HepG2 (cell line): Measurements from ENCODE around the gene FBLIM1. TPM values are rescaled to one million over a fixed set of nuclear protein-coding genes. Genes with fewer than 3 reads are reported as not detected.

Experiments used
- BRD4 ChIP-seq: sonication (generic); formaldehyde crosslinking; IDR thresholded peaks from 2 replicates; pipeline ENCODE4 v1.4.0; 2020; ENCODE audit warnings: missing genetic modification reagents
- CENPBD1 ChIP-seq: sonication (generic); formaldehyde crosslinking; IDR thresholded peaks from 2 replicates; pipeline ENCODE4 v1.8.0; 2022; ENCODE audit warnings: missing genetic modification reagents, low read depth, mild to moderate bottlenecking, borderline replicate concordance
- DNMT1 ChIP-seq: sonication (generic); formaldehyde crosslinking; IDR thresholded peaks from 2 replicates; pipeline ENCODE4 v1.5.1; 2020; ENCODE audit warnings: mild to moderate bottlenecking, missing genetic modification reagents
- ELF1 ChIP-seq: sonication (generic); formaldehyde crosslinking; IDR thresholded peaks from 2 replicates; pipeline ENCODE4 v1.4.0; 2020; ENCODE audit warnings: missing genetic modification reagents
- ELF4 ChIP-seq: sonication (generic); formaldehyde crosslinking; IDR thresholded peaks from 2 replicates; pipeline ENCODE4 v1.5.0; 2020; ENCODE audit warnings: missing genetic modification reagents, mild to moderate bottlenecking, moderate library complexity, borderline replicate concordance
- KLF13 ChIP-seq: sonication (generic); formaldehyde crosslinking; IDR thresholded peaks from 2 replicates; pipeline ENCODE4 v1.4.0; 2020; ENCODE audit warnings: mild to moderate bottlenecking, missing genetic modification reagents
- MATR3 ChIP-seq: sonication (generic); formaldehyde crosslinking; IDR thresholded peaks from 2 replicates; pipeline ENCODE4 v1.4.0; 2020; ENCODE audit warnings: missing genetic modification reagents
- MBNL3 ChIP-seq: fragments of 250-450 bp; sonication (Bioruptor Pico); conservative IDR thresholded peaks from 2 replicates; pipeline ENCODE4 v1.8.0; 2022; ENCODE audit warnings: mild to moderate bottlenecking, inconsistent platforms
- NR3C1 ChIP-seq: sonication (generic); formaldehyde crosslinking; IDR thresholded peaks from 2 replicates; pipeline ENCODE4 v1.4.0; 2020; ENCODE audit warnings: missing genetic modification reagents
- PHF20 ChIP-seq: sonication (generic); formaldehyde crosslinking; IDR thresholded peaks from 2 replicates; pipeline ENCODE4 v1.5.0; 2020; ENCODE audit warnings: mild to moderate bottlenecking, missing genetic modification reagents
- RARG ChIP-seq: sonication (generic); formaldehyde crosslinking; IDR thresholded peaks from 2 replicates; pipeline ENCODE4 v1.4.0; 2020; ENCODE audit warnings: low read depth, mild to moderate bottlenecking, missing genetic modification reagents
- REL ChIP-seq: sonication (generic); formaldehyde crosslinking; conservative IDR thresholded peaks from 2 replicates; pipeline ENCODE4 v1.8.0; 2022; ENCODE audit warnings: mild to moderate bottlenecking, missing genetic modification reagents, moderate library complexity
- RORA ChIP-seq: sonication (generic); formaldehyde crosslinking; IDR thresholded peaks from 2 replicates; pipeline ENCODE4 v1.5.0; 2020; ENCODE audit warnings: mild to moderate bottlenecking, missing genetic modification reagents, moderate library complexity
- SAFB2 ChIP-seq: sonication (generic); formaldehyde crosslinking; IDR thresholded peaks from 2 replicates; pipeline ENCODE4 v1.5.1; 2020; ENCODE audit warnings: missing genetic modification reagents, low read depth, mild to moderate bottlenecking, borderline replicate concordance
- SMC3 ChIP-seq: IDR thresholded peaks from 2 replicates; pipeline ENCODE4 v1.6.1; 2011; ENCODE audit warnings: low read length, improper control_type of control experiment
- XRCC5 ChIP-seq: fragments of 200-400 bp; formaldehyde crosslinking; optimal IDR thresholded peaks from 2 replicates; pipeline ENCODE3; 2017; ENCODE audit warnings: mild to moderate bottlenecking, low read length
- ZBTB26 ChIP-seq: IDR thresholded peaks from 2 replicates; pipeline ENCODE4 v1.6.1; 2016; ENCODE audit warnings: missing compliant biosample characterization, missing genetic modification reagents, borderline replicate concordance
- ZBTB7A ChIP-seq: sonication (generic); formaldehyde crosslinking; IDR thresholded peaks from 2 replicates; pipeline ENCODE4 v1.8.0; 2022; ENCODE audit warnings: mild to moderate bottlenecking, missing genetic modification reagents
- ZNF264 ChIP-seq: sonication (generic); formaldehyde crosslinking; IDR thresholded peaks from 2 replicates; pipeline ENCODE4 v1.4.0; 2020; ENCODE audit warnings: missing genetic modification reagents
- ZNF496 ChIP-seq: sonication (generic); formaldehyde crosslinking; IDR thresholded peaks from 2 replicates; pipeline ENCODE4 v1.8.1; 2023; ENCODE audit warnings: mild to moderate bottlenecking, moderate library complexity, missing genetic modification reagents; ENCODE audit not compliant: insufficient replicate concordance
- polyA plus RNA-seq, 8 experiments: library from polyadenylated mRNA; depleted of rRNA in 3 of 8; stranded (reverse) in 7 of 8; unstranded in 1 of 8; fragments of >200 nt; fragmentation: Illumina TruSeq in 4 of 8; extraction: Trizol in 4 of 8; gene quantifications; 2 replicates each; pipeline versions ENCODE4 v1.2.1 to v1.2.3, GENCODE V29; 2011 to 2016; ENCODE audit warnings: low read depth in 4 of 8, missing spikeins in 1 of 8, mixed read lengths in 1 of 8; ENCODE audit not compliant: insufficient read depth in 1 of 8
- total RNA-seq, 5 experiments: library from RNA; depleted of rRNA; stranded (reverse); fragments of >200 nt; fragmentation: Illumina TruSeq; extraction: Trizol; gene quantifications; 2 replicates each; pipeline ENCODE4 v1.2.3, GENCODE V29; 2016; ENCODE audit warnings: low read depth in 1 of 5
- TF ChIP-seq, protein P1 (sequence below): IDR thresholded peaks from 2 replicates; pipeline ENCODE4 v1.6.1; 2016; ENCODE audit warnings: mild to moderate bottlenecking, missing biosample characterization, missing genetic modification reagents
- TF ChIP-seq, protein P2 (sequence below): sonication (generic); formaldehyde crosslinking; IDR thresholded peaks from 2 replicates; pipeline ENCODE4 v1.5.0; 2020; ENCODE audit warnings: missing genetic modification reagents
- TF ChIP-seq, protein P3 (sequence below): sonication (generic); formaldehyde crosslinking; IDR thresholded peaks from 2 replicates; pipeline ENCODE4 v1.4.0; 2020; ENCODE audit warnings: low read depth, missing genetic modification reagents

Gene FBLIM1
- total and polyA plus RNA-seq, 2 of the 13 experiments (the other 11 are each of a cell fraction or from before 2014, with no cell fraction given): 10.6 to 23.0 TPM

DNA sequence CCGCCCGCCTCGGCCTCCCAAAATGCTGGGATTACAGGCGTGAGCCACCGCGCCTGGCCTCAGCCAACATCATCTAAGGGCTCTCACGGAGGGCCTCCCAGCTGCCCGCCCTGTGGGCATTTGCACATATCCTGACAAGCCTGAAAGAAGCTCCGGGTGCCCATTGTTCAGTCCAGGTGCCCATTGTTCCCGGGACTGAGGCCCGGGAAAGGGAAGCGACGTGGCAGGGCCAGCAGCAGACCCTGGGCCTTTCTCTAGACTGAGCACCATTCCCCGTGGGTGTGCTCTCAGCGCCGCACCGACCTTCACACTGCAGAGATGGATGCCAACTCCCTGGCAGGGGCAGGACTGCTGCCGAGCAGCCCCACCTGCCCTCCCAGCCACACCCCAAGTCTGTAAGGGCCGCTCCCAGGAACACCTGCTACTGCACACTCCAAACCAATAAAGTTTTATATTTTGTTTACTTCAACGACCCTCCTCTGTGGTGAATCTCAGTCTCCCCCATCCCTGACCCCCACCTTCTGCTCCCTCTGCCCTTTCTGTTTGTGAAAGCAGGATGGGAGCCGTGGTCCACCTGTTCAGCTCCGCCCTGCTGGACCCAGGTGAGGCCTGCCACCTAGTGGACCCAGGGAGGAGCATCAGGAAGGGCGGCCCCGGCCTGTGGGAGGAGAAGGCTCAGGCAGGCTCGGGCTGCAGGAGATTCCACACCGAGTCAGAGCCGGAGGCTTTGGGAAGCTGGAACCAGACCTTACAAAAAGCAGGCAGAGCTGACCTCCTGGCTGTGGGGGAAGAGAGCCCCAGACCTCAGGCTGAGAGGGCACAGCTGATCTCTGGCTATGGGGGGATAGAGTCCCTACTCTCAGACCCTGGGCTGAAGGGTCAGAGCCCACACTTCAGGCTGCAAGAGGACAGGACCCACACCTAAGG is 17.4 kb upstream of the FBLIM1 start (continued):
- TF ChIP-seq MBNL3 (CRISPR knock-in tag): no peak
- no peak for TF ChIP-seq DNMT1 (CRISPR knock-in tag)
- TF ChIP-seq XRCC5: peak; percentile 96
- TF ChIP-seq RARG: no peak
- no peak for TF ChIP-seq ZNF264 (CRISPR knock-in tag)
- TF ChIP-seq SAFB2 (CRISPR knock-in tag): no peak
- TF ChIP-seq REL (CRISPR knock-in tag): no peak
- TF ChIP-seq SMC3: peak; percentile 50
- TF ChIP-seq, protein P1, sequence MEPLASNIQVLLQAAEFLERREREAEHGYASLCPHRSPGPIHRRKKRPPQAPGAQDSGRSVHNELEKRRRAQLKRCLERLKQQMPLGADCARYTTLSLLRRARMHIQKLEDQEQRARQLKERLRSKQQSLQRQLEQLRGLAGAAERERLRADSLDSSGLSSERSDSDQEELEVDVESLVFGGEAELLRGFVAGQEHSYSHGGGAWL (CRISPR knock-in tag): 0 out of 2 replicates have a peak, but pooled peaks have one; percentile 23
- TF ChIP-seq BRD4 (CRISPR knock-in tag): no peak
- TF ChIP-seq, protein P2, sequence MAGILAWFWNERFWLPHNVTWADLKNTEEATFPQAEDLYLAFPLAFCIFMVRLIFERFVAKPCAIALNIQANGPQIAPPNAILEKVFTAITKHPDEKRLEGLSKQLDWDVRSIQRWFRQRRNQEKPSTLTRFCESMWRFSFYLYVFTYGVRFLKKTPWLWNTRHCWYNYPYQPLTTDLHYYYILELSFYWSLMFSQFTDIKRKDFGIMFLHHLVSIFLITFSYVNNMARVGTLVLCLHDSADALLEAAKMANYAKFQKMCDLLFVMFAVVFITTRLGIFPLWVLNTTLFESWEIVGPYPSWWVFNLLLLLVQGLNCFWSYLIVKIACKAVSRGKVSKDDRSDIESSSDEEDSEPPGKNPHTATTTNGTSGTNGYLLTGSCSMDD: no peak
- TF ChIP-seq RORA (CRISPR knock-in tag): no peak
- TF ChIP-seq NR3C1 (CRISPR knock-in tag): no peak
- TF ChIP-seq ELF1 (CRISPR knock-in tag): peak; percentile 81
- TF ChIP-seq CENPBD1 (CRISPR knock-in tag): no peak
- no peak for TF ChIP-seq ZNF496 (CRISPR knock-in tag)
- TF ChIP-seq MATR3 (CRISPR knock-in tag): no peak
- TF ChIP-seq PHF20 (CRISPR knock-in tag): no peak
- TF ChIP-seq ZBTB7A (CRISPR knock-in tag): peak; percentile 50; the same call in 1 of the 2 replicates
- TF ChIP-seq, protein P3, sequence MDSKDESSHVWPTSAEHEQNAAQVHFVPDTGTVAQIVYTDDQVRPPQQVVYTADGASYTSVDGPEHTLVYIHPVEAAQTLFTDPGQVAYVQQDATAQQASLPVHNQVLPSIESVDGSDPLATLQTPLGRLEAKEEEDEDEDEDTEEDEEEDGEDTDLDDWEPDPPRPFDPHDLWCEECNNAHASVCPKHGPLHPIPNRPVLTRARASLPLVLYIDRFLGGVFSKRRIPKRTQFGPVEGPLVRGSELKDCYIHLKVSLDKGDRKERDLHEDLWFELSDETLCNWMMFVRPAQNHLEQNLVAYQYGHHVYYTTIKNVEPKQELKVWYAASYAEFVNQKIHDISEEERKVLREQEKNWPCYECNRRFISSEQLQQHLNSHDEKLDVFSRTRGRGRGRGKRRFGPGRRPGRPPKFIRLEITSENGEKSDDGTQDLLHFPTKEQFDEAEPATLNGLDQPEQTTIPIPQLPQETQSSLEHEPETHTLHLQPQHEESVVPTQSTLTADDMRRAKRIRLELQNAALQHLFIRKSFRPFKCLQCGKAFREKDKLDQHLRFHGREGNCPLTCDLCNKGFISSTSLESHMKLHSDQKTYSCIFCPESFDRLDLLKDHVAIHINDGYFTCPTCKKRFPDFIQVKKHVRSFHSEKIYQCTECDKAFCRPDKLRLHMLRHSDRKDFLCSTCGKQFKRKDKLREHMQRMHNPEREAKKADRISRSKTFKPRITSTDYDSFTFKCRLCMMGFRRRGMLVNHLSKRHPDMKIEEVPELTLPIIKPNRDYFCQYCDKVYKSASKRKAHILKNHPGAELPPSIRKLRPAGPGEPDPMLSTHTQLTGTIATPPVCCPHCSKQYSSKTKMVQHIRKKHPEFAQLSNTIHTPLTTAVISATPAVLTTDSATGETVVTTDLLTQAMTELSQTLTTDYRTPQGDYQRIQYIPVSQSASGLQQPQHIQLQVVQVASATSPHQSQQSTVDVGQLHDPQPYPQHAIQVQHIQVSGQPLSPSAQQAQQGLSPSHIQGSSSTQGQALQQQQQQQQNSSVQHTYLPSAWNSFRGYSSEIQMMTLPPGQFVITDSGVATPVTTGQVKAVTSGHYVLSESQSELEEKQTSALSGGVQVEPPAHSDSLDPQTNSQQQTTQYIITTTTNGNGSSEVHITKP: 0 out of 2 replicates have a peak, but pooled peaks have one; percentile 37
- TF ChIP-seq KLF13 (CRISPR knock-in tag): no peak
- TF ChIP-seq ELF4 (CRISPR knock-in tag): no peak
- 0 out of 2 replicates have a peak, but pooled peaks have one; percentile 21 for TF ChIP-seq ZBTB26 (CRISPR knock-in tag)
